Activated CD4-positive, alpha-beta T cell treated with anti-CD3 and anti-CD28 coated beads for 24 hours (primary cell): ENCODE results near the gene CDKN1A.

Source experiments
- DNase-seq, 2 donors: peaks; one replicate each; pipeline ENCODE4 v3.0.0-alpha.2; 2020; ENCODE audit warnings: low read depth in 2 of 2

CDKN1A gene

DNA sequence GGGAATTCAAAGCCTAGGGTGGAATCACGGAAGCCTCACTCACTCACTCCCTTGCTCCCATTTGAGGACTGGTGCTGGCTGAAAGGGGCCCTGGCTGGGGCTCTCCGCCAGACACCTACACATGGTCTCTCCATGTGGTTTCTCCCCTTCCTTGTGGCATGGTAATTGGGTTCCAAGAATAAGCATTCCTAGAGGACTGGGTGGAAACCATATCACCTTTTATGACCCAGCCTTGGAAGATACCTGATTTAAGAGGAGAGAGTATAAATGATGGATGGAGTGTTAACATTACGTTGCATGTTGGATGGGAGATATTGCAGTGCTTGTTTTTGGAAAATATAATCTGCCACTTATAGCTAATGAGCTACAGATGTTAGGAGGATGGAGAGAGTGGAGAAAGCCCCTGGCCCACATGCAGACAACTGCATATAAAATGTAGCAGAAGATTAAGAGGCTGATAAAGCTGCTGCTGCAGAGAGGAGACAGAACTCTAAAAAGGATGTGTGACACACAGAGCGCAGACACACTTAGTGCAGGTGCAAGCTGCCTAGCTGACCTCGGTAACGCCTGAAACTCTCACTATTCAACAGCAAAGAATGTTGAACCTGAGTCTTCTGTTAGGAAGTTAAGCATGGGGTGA is 23.3 kb upstream of the CDKN1A start:
- DNase-seq = no peak

DNA sequence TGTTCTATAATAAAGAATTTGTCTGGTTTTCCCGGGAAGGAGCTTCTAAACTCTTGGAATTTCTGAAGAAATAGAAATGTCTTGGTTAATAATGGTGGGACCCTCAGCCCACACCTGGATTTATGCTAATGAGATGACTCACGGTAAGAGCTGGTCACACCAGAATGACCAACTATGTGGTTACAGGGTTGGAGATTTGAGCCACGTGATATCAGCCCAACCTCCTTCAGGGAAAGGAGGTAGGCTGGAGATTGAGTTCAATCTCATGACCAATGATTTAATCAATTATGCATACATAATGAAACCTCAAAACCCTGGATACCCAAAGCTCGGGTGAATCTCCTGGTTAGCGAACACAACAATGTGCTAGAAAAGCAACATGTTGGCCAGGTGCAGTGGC is 22.1 kb upstream of the CDKN1A start:
- no peak for DNase-seq

DNA sequence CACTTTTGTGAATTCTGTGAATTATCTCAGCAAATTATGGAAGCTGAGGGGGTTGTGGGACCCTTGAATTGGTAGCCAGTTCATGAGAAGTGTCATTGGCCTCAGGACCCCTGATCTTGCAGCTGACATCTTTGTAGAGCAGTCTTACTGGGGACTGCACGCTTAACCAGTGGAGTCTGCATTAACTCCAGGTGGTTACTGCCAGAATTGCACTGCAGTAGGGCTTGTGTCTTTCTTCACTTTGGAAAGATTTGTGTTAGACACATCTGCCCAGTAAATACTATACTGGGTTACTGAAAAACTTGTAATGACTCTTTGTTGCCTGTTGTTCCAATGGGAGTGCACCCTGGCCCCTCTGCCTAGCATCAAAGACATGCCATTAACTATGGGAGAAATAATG is 21.2 kb upstream of the CDKN1A start:
- no peak for DNase-seq

DNA sequence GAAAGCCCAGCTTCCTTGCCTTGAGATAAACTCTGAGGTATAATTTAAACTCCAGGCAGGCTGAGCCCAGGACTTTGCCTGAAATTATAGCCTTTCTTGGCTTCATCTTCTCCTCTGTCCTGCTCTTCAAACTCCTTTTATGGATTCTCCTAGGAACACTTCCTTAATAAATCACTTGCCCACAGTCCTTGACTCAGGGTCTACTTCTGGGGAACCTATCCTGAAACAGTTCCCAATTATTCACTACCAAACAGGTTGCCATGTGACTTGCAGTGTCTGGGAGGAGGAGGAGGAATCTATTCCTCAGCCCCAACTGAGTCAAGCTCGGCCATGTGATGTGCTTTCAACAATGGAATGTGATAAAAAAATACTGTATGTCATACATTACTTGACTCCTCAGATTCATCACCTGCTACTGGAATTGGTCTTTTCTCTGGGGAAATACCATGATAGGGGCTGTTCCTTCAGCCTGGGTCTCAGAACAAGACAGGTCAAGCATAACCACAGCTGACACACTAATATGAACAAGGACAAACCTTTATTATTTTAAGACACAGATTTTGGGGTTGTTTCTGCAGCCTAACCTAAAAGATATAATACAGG is 20.5 kb upstream of the CDKN1A start:
- DNase-seq = no peak

DNA sequence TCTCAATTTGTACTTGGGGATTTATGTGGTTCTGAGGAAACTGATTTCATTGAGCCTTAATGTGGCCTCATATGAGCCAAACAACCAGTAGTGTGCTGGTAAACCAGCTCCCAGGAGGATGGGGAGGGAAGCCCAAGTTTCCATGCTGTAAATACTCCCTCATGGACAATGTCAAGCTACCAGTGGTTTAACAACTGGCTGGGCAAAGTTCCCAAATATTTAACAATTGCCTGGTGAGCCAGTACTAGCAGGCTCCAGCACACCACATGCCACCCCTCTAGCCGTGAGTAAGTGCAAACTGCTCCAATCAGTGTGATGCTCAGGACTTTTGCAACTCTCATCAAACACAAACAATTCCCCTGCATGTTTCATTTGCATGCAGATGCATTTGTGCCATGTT is 19.2 kb upstream of the CDKN1A start:
- DNase-seq = no peak

DNA sequence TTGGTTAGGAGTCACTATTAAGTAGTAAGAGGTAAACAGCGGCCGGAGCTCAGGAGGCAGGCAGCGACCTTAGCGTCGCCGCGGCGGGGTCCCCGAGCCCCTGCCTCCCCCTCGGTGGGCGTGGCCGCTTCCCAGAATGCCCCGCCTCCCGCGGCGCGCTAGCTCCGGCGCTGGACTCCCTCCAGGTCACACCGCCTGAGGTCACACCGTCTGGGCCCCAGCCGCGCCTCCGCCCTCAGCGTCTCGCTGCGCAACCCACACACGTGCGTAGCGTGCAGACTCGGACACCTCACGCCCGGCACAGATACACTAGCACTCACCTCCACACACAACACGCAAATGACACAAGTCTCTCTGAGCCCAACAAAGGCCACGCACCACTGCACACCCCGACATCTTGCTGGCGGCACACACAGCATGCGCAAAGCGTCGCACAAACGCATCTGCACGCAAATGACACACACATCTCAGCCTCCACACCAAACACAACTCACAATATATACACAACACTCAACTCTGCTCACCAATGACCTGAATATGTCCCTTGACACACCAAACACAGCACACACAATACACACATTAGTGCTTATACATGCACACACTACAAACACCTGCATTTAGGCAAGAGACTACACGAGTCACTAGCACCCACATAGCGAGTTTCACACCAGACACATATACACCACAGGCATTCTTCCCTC is 17.6 kb upstream of the CDKN1A start:
- no peak for DNase-seq

DNA sequence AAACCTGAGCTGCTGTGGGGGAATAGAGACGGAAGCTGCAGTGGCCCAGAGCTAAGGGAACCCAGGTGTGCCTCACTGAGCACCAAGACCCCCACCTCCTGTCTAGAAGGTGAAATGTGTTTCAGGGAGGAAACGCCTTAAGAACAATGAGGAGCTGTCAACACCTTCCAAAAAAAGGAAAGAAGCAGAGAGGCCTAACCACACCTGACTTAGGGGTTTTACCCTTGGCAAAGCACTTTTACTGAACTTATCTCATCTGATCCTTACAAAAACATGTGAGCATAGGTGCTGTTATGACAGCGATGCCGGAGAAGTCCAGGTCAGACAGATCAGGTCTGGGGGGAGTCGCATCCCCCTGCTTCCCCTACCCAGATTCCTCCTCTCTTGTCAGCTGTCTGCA is 16.1 kb upstream of the CDKN1A start:
- no peak for DNase-seq

DNA sequence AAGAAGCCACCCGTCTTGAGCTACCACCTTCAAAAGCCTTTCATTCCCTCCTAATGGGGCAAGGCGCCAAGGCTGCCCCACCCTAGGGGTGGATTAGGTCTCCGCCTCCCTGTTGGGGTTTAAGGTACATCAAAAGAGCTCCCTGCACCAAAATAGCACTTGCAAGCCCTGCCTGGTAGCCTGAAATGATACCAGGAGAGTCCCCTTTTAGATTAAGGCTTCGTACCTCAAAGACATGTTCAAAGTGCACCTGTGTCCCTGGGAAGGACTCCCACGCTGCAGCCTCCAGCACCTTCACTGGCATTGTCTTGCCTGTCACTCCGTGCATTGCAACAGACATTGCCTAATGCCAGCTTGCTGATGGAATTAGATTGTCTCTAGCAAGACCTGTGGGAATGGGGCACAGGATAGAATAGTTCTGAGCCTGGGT is 15.7 kb upstream of the CDKN1A start:
- DNase-seq = no peak

DNA sequence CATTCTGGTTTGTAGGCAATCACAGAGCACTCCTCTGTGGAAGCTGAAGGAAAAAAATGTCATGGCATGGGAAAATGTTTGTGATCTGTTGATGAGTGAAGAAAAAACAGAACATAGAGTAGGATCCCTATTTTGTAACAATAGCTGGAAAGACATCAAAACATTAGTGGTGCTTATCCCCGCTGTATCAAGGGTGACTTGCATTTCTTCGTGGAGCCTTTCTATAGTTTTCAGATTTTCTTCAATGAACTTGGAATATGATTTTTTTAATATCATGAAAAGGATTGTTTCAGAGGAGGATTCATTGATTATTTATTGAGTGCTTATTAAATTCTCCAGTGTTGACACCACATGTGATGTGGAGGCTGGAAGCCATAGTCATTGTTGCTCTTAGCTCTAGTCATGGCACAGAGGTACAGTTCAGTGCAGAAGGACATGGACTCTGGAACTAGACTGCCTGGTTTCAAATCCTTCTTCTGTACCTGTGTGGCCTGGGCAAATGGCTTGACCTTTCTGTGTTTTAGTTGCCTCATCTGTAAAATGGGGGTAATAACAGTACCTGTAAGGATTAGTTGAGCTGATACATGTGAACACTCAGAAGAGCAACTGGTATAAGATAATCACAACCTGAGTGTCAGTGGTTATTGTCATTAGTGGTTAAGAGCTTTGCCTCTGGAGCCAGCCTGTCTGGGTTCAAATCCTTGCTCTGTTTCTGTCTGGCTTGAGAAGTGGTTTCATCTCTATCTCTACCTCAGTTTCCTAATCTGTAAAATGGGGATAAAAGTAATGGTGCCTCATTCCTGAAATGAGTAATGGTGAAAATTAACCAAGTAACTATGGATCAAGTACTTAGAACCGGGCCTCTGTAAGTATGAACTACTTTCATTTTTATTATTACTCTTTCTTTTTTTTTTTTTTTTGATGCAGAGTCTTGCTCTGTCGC is 14.7 kb upstream of the CDKN1A start:
- no peak for DNase-seq

DNA sequence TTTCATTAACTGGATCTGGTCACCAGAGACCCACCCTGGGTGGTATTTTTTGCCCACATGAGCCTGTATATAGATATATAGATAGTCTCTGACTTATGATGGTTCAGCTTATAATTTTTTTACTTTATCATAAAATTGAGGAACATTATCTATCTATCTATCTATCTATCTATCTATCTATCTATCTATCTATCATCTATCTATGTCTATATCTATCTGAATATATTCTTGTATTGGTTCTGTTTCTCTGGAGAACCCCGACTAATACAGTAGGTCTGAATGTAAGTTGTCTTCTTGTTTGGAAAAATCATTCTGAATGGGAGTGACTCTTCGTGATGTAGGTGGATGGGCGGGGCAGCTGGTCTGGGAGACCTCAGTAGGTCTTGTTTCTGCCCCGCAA is 13.3 kb upstream of the CDKN1A start:
- no peak for DNase-seq

DNA sequence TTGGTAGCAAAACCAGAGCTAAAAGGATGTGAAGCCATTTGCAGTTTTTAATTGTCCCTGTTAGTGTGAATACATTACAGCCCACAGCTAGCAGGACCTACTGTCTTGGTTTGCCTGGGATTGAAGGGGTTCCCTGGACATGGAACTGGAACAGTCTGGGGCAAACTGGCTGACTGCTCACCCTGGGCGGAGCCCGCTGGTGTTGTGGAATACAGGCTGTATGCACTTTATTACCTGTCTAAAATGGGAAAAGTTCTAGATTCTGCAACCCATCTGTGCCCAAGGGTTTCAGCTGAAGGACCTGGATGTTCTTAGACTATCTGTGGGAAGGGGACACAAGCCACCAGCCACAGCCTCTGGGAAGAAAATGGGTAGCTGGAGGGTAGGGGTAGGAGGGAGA is 12.2 kb upstream of the CDKN1A start:
- DNase-seq = no peak

DNA sequence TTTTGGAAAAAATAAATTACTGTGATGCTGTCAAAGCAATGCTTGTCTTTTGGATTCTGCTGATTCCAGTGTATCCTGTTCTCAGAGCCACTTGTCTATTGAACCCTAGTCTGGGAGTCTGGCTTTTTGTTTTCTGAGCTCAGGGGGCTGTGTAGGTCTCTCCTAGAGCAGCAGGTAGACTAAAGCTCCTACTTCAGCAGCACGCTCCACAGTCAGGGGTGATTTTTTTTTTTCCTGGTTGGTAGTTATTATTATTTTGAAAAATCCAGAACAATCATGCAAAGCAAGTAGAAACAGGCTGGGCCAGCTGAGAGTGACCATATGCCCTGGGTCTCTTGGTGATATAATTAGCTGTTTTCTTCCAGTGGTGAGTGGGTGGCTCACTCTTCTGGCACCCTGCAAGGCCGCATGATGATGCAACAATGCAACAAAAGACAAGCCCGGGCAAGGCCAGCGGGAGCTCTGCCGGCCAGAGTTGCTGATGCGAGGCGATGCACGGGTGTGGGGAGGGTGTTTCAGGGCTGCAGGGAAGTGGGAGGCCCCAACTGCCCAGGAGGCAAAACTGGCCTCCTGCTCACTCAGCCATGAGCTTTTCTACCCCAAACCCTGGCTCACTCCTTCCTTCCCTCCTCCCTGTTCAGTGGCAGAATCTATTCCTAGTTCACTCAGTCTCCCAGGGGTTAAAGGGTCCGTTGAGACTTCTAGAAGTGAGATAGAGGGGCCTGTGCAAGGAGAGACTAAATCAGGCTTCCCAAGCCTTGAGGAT is 11.5 kb upstream of the CDKN1A start:
- no peak for DNase-seq

DNA sequence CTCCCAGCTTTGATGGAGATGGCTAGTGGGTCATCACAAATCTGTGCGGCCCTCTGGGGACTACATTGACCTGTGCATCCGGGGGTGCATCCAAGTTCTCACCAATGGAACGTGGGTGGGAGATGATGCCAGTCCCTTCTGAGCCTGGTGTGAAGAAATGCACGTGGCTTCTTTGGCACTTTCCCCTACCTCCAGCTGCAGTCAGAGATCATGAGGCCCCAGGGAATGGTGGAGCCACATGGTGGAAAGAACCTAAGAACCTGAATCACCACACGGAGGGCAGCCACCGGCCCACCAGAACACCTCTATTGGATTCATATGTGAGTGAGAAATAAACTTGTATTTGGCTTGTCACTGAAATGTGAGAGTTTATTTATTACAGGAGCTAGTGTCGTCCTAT is 9.9 kb upstream of the CDKN1A start:
- DNase-seq = no peak

DNA sequence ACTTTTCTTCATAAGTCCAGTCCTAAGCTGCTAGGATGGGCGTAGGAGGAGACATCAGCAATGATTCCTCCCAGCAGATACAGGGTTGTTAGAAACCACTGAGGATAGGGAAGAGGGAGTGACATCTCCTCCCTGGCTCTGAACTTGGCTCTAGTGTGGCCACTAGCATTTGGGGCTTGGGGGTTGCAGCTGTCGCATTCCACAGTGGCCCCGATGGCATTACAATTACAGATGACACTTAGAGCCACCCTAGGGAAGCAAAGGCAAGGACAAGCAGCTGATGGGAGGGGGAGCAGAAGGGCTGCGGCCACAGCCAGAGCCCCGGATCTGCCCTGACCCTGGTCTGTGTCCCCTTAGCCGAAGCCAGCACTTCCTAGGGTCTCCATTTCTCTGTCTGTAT is 9.5 kb upstream of the CDKN1A start:
- DNase-seq = no peak

DNA sequence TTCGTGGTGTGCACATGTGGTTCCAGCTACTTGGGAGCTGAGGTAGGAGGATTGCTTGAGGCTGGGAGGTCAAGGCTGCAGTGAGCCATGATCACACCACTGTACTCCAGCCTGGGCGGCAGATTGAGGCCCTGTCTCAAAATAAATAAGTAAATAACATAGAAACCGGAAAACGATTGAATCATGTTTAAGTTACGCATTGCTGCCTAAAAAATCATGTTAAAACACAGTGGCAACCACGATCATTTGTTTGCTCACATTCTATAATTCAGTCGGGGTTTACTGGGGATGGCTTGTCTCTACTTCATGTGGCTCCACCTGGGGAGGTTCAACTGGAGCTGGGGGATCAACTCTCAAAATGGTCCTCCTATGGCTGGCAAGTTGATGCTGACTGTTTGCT is 8.2 kb upstream of the CDKN1A start:
- no peak for DNase-seq

DNA sequence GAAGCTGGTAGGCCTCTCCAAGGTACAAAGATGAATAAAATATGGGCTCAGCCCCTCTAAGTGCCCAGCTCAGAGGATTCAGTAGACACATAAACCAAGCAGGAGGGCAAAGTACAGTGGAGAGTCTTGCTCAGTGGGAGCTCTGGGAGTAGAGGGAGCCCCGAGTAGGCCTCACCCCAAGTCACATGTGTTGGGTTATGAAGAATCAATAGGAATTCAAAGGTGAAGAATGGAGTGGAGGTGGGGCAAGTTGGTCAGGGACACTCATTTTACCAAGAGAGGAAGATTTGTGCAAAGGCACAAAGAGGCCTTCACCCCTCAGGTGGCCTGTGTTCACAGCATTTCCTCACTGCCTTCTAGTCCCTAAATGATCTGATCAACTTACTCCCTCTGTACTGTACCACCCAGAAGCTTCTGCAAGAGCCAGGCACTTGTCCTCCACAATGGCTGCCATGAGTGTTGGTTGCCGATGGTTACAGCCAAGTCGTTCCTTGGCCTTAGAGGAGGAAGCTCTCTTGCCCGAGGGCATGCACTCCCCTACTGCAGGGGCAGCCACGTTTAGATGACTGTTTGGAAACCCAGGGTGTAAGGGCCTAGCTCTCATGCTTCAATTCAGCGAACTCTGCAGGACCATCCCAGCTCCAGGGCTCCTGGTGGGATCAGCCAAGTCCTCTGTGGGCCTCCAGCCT is 6.7 kb upstream of the CDKN1A start:
- no peak for DNase-seq

DNA sequence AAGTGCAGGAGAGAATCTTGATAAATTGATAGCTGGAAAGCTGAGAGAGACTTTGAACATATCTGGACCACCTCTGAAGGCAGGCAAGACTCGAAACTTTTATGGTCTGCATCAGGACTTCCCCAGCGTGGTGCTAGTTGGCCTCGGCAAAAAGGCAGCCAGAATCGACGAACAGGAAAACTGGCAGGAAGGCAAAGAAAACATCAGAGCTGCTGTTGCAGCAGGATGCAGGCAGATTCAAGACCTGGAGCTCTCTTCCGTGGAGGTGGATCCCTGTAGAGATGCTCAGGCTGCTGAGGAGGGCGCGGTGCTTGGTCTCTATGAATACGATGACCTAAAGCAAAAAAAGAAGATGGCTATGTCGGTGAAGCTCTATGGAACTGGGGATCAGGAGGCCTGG is 4.6 kb upstream of the CDKN1A start:
- no peak for DNase-seq

DNA sequence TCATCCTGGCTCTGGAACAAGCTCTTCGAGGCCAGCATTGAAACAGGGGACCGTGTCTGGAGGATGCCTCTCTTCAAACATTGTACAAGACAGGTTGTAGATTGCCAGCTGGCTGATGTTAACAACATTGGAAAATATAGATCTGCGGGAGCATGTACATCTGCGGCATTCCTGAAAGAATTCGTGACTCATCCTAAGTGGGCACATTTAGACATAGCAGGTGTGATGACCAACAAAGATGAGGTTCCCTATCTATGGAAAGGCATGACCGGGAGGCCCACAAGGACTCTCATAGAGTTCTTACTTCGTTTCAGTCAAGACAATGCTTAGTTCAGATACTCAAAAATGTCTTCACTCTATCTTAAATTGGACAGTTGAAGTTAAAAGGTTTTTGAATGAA is 3.6 kb upstream of the CDKN1A start:
- DNase-seq = no peak

DNA sequence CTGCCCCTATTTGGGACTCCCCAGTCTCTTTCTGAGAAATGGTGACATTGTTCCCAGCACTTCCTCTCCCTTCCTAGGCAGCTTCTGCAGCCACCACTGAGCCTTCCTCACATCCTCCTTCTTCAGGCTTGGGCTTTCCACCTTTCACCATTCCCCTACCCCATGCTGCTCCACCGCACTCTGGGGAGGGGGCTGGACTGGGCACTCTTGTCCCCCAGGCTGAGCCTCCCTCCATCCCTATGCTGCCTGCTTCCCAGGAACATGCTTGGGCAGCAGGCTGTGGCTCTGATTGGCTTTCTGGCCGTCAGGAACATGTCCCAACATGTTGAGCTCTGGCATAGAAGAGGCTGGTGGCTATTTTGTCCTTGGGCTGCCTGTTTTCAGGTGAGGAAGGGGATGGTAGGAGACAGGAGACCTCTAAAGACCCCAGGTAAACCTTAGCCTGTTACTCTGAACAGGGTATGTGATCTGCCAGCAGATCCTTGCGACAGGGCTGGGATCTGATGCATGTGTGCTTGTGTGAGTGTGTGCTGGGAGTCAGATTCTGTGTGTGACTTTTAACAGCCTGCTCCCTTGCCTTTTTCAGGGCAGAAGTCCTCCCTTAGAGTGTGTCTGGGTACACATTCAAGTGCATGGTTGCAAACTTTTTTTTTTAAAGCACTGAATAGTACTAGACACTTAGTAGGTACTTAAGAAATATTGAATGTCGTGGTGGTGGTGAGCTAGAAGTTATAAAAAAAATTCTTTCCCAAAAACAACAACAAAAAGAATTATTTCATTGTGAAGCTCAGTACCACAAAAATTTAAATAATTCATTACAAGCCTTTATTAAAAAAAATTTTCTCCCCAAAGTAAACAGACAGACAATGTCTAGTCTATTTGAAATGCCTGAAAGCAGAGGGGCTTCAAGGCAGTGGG is 2.1 kb upstream of the CDKN1A start:
- DNase-seq = no peak
